Esophagus muscularis mucosa (tissue), 4 donors: Measurements from ENCODE around the gene KIFC1. TPM values are rescaled to one million over a fixed set of nuclear protein-coding genes. Genes with fewer than 3 reads are reported as not detected.

Experiments
- DNase-seq: peaks from one replicate; pipeline ENCODE4 v3.0.0-alpha.2; 2017; ENCODE audit errors: extremely low spot score
- H3K27ac ChIP-seq, 4 donors: fragments of 200-600 bp; sonication (generic); replicated peaks in 1 of 4; 1 replicate in 3 of 4; 2 replicates in 1 of 4; pipeline ENCODE4 v1.5.1; 2016 to 2019; ENCODE audit warnings: mild to moderate bottlenecking in 1 of 4
- H3K27me3 ChIP-seq, 4 donors: fragments of 200-600 bp; sonication (generic); one replicate each; pipeline versions ENCODE4 v1.5.1 to v1.6.0; 2016 to 2019
- H3K36me3 ChIP-seq, 4 donors: fragments of 200-600 bp; sonication (generic); one replicate each; pipeline ENCODE4 v1.5.1; 2016 to 2019
- H3K4me1 ChIP-seq, 4 donors: fragments of 200-600 bp; sonication (generic); one replicate each; pipeline ENCODE4 v1.5.1; 2016 to 2019
- H3K4me3 ChIP-seq, 4 donors: fragments of 200-600 bp; sonication (generic); 1 replicate in 2 of 4; 2 replicates in 2 of 4; pipeline ENCODE4 v1.5.1; 2016 to 2019; ENCODE audit warnings: mild to moderate bottlenecking in 4 of 4, moderate library complexity in 1 of 4
- H3K9me3 ChIP-seq, 4 donors: fragments of 200-600 bp; sonication (generic); 1 replicate in 3 of 4; 2 replicates in 1 of 4; pipeline ENCODE4 v1.5.1; 2016 to 2019
- EP300 ChIP-seq: sonication (generic); formaldehyde crosslinking; IDR thresholded peaks from one replicate; pipeline ENCODE4 v1.6.1; 2017; ENCODE audit warnings: antibody characterized with exemption
- POLR2A ChIP-seq: fragments of 450-650 bp; IDR thresholded peaks from one replicate; pipeline ENCODE4 v1.6.1; 2017; ENCODE audit warnings: antibody characterized with exemption, moderate library complexity, mild to moderate bottlenecking, low read depth
- POLR2AphosphoS5 ChIP-seq, 2 donors: sonication (generic); formaldehyde crosslinking; IDR thresholded peaks; one replicate each; pipeline ENCODE4 v1.6.1; 2017; ENCODE audit warnings: antibody characterized with exemption in 2 of 2
- WGBS: methylation state at CpG from one replicate; pipeline ENCODE4 v1.1.5; 2018; 5-methylcytosine and 5-hydroxymethylcytosine counted together
- intact Hi-C: fragments of 100-400 bp; cut with DNase I; formaldehyde crosslinking; loops from one replicate; pipeline ENCODE4 v1.15.1; 2023
- total RNA-seq, 4 donors: library from RNA; depleted of rRNA; stranded (reverse); fragments of >200 nt; gene quantifications; one replicate each; pipeline versions ENCODE4 v1.1.0 to v1.2.1, GENCODE V29; 2016
- TF ChIP-seq, protein P1 (sequence below), 3 experiments: fragments of 200-600 bp in 2 of 3; fragments of 450-650 bp in 1 of 3; sonication (generic) in 2 of 3; IDR thresholded peaks; one replicate each; pipeline ENCODE4 v1.5.1; 2017 to 2019; ENCODE audit warnings: antibody characterized with exemption in 3 of 3, mild to moderate bottlenecking in 2 of 3, moderate library complexity in 1 of 3

The KIFC1 gene
- total RNA-seq, 4 donors from 2014 or later: 0.39 to 1.1 (median 0.42) TPM; not detected in 1

DNA sequence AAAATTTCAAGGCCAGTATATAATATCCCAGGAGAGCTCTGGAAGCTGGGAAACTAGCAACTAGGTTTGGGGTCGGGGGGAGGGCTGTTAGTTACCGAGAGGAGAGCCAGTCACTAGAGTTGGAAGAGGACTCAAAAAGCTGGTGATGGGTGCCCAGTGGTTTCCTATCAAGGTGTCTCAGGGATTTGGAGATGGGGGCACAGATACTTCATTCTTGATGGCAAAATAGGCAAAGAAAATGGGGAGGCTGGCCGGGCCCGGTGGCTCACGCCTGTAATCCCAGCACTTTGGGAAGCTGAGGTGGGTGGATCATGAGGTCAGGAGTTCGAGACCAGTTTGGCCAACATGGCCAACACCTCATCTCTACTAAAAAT, 20.0 kb downstream of the KIFC1 start:
- Histone ChIP-seq H3K27me3 (no peaks in the 10 kb centered on the region), H3K9me3 (no peaks in the 10 kb centered on the region), H3K27ac (peak overlapping the region; percentile 97 to 100 (median 100)), H3K36me3 (peaks cover 24 to 46% (median 45%) of the 10 kb centered on the region in 4 donors), H3K4me3 (peak overlapping the region; percentile 99 to 100 (median 100)), H3K4me1 (peaks cover 18 to 63% (median 60%) of the 10 kb centered on the region in 4 donors)
- intact Hi-C loops: no loop called here
- 43% methylated on average over 6 of the region's 6 CpGs for WGBS
- TF ChIP-seq EP300 (no peak), POLR2A (no peak), POLR2AphosphoS5 (IDR thresholded peaks at IDR 0.05) (no peak)
- TF ChIP-seq, protein P1, sequence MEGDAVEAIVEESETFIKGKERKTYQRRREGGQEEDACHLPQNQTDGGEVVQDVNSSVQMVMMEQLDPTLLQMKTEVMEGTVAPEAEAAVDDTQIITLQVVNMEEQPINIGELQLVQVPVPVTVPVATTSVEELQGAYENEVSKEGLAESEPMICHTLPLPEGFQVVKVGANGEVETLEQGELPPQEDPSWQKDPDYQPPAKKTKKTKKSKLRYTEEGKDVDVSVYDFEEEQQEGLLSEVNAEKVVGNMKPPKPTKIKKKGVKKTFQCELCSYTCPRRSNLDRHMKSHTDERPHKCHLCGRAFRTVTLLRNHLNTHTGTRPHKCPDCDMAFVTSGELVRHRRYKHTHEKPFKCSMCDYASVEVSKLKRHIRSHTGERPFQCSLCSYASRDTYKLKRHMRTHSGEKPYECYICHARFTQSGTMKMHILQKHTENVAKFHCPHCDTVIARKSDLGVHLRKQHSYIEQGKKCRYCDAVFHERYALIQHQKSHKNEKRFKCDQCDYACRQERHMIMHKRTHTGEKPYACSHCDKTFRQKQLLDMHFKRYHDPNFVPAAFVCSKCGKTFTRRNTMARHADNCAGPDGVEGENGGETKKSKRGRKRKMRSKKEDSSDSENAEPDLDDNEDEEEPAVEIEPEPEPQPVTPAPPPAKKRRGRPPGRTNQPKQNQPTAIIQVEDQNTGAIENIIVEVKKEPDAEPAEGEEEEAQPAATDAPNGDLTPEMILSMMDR (IDR thresholded peaks at IDR 0.05): no peak
- DNase-seq: no peak

DNA sequence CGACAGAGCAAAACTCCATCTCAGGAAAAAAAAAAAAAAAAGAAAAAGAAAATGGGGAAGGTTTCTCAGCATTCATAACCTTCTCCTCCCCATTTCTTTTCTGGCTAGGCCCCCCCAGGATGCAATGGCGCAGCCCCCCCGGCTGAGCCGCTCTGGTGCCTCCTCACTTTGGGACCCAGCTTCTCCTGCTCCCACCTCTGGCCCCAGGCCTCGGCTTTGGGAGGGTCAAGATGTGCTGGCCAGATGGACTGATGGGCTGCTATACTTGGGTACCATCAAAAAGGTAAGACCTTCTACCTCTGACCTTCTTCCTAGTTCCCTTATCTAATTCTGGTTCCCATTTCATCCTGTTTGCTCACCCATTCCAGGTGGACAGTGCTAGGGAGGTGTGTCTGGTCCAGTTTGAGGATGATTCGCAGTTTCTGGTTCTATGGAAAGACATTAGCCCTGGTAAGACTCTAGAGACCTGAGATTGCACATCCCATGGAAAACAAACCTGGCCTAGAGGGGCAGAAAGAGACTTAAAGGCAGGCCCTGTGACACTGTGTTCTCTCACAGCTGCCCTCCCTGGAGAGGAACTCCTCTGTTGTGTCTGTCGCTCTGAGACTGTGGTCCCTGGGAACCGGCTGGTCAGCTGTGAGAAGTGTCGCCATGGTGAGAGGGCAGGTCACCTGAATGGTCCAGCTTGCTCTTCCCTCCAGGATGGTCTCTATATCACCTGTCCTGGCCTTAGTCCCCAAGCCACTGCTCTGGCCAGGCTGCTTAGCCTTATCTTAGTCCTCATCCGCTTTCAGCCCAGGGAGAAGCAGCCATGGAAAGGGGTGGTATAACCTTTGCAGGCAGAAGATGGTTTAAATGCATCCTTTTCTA, 20.8 kb downstream of the KIFC1 start:
- Histone ChIP-seq H3K27ac (peak overlapping the region; percentile 97 to 100 (median 100)), H3K4me1 (peaks cover 25 to 71% (median 68%) of the 10 kb centered on the region in 4 donors), H3K27me3 (no peaks in the 10 kb centered on the region), H3K36me3 (peaks cover 24 to 47% (median 46%) of the 10 kb centered on the region in 4 donors), H3K4me3 (peak overlapping the region; percentile 99 to 100 (median 100)), H3K9me3 (no peaks in the 10 kb centered on the region)
- WGBS: 89% methylated on average over 10 of the region's 10 CpGs
- DNase-seq: no peak
- intact Hi-C loops: no loop called here
- TF ChIP-seq EP300 (no peak), POLR2AphosphoS5 (IDR thresholded peaks at IDR 0.05) (no peak), POLR2A (no peak)
- TF ChIP-seq, protein P1 (IDR thresholded peaks at IDR 0.05): no peak

DNA sequence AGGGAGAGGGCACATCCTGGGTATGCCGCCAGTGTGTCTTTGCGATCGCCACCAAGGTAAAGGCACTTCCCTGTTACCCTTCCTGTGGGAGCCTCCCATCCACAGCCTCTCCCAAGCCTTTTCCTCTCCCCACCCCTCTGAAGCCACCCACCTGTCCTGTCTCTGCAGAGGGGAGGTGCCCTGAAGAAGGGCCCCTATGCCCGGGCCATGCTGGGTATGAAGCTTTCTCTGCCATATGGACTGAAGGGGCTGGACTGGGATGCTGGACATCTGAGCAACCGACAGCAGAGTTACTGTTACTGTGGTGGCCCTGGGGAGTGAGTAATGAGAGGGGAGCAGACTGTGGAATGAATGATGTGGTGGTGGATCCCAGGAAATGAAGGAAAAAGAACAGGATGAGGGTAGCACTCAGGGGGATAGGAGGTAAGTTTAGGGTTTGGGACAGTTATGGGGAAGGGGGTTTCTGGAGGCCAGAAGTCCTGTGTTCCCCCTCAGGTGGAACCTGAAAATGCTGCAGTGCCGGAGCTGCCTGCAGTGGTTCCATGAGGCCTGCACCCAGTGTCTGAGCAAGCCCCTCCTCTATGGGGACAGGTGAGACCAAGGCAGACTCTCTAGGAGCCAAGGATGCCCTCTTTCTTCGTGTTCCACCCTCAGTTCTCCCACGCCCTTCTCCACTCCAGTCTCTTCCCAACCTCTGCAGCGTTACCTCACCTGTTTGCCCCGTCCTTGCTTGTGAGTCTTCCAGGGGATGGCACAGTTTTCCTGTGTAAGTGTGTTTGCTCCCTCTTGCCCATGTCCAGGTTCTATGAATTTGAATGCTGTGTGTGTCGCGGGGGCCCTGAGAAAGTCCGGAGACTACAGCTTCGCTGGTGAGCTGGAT, 21.9 kb downstream of the KIFC1 start:
- Histone ChIP-seq H3K9me3 (no peaks in the 10 kb centered on the region), H3K4me3 (no peak overlapping the region), H3K27me3 (no peaks in the 10 kb centered on the region), H3K36me3 (peaks cover 24 to 47% (median 46%) of the 10 kb centered on the region in 4 donors), H3K4me1 (peaks cover 29 to 76% (median 72%) of the 10 kb centered on the region in 4 donors), H3K27ac (peak overlapping the region in 3 of 4 donors; percentile 19 to 100 (median 25))
- no peak for TF ChIP-seq POLR2AphosphoS5 (IDR thresholded peaks at IDR 0.05)
- TF ChIP-seq EP300: no peak
- TF ChIP-seq POLR2A: no peak
- TF ChIP-seq, protein P1 (IDR thresholded peaks at IDR 0.05): no peak
- DNase-seq: no peak
- WGBS: 76% methylated on average over 14 of the region's 14 CpGs
- intact Hi-C loops: no loop called here

DNA sequence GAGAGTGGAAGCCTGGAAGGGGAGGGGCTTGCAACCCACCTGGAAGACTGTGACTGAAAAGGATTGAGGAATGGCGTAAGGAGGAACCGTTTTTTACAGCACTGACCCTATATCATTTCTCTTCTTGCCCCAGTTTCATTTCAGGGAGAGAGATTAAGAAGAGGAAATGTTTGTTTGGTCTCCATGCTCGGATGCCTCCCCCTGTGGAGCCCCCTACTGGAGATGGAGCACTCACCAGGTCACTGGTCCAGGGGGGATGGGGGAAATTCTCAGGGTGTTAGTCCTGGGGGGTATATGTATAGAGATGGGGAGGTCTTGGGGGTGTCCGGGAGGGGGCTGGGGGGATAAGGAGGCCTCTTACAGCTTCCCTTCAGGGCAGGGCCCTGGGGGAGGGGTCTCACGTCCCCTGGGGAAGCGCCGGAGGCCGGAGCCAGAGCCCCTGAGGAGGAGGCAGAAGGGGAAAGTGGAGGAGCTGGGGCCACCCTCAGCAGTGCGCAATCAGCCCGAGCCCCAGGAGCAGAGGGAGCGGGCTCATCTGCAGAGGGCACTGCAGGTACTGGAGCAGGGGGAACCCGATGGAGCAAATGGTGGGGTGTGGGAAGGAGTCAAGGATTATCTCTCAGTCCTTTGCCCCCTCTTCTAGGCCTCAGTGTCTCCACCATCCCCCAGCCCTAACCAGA, 23.1 kb downstream of the KIFC1 start:
- intact Hi-C loops: no loop called here
- H3K27me3 ChIP-seq: no peaks in the 10 kb centered on the region
- H3K27ac ChIP-seq: peak overlapping the region in 3 of 4 donors; percentile 19 to 100 (median 38)
- TF ChIP-seq, protein P1 (IDR thresholded peaks at IDR 0.05): no peak
- TF ChIP-seq POLR2AphosphoS5 (IDR thresholded peaks at IDR 0.05): no peak
- no peak overlapping the region for H3K4me3 ChIP-seq
- H3K36me3 ChIP-seq: peaks cover 24 to 47% (median 46%) of the 10 kb centered on the region in 4 donors
- WGBS: 76% methylated on average over 9 of the region's 12 CpGs
- H3K9me3 ChIP-seq: no peaks in the 10 kb centered on the region
- DNase-seq: no peak
- H3K4me1 ChIP-seq: peaks cover 42 to 83% (median 80%) of the 10 kb centered on the region in 4 donors
